ELR (cell line): ENCODE results near the gene GDF7.

Experiments used
- DNase-seq: peaks from one replicate; pipeline ENCODE4 v3.0.0-alpha.2; 2015; ENCODE audit warnings: low read depth

GDF7 gene

GRCh38 chr2:20666304-20667150 lies at the start of gene GDF7:
Gene GDF7 (plus strand): TSS chr2:20667144. CDS start chr2:20667240, 96 bp downstream.
- peak; percentile 27 for DNase-seq

DNA sequence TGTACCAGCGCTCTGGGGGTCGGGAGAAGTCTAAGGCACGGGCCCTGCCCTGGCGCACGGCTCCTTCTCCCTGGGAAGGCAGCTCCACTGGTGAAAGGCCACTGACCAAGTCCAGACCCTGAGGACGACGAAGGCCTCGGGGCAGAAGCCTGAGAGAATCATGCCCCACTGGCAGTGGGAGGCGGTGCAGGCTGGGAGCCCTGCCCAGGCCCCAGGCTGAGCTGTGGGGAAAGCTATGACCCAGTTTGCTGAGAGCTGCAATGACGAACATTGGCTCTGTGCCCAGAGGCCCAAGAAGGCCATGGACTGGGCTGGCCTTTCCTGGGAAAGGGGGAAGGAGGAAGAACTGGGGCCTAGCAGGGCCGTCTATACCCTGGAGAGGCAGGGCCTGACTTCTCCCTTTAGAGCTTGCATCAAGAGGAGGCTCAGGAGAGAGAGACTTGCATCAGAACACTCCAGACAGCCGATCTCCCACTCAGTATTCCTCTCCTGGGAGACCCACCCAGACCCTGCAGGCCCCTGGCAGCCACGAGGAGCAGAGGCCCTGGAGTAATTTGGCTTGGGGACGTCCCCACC lies 49.0 kb upstream of the GDF7 start:
- peak; percentile 98 for DNase-seq

DNA sequence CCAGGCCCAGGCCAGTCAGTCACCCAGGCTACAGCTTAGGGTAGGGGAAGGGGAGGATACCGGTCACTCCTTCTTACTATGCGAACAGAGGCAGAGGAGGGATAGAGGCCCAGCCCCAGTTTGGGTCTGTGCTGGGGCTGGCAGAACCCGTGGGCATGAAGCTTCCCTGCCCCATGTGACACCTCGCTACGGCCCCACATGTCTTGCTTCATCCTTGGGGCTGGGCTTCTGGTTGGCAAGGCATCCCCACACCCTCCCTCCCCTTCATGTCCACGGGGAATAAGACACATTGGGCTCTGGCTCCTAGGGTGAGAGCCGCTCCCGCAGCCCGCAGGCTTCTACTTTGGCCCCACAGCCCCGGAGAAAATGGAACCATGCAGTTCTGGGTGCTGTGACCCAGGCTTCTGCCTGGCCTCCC lies 48.5 kb upstream of the GDF7 start:
- DNase-seq: no peak

GRCh38 chr2:20618886-20619521 lies 47.9 kb upstream of the GDF7 start:
- no peak for DNase-seq

DNA sequence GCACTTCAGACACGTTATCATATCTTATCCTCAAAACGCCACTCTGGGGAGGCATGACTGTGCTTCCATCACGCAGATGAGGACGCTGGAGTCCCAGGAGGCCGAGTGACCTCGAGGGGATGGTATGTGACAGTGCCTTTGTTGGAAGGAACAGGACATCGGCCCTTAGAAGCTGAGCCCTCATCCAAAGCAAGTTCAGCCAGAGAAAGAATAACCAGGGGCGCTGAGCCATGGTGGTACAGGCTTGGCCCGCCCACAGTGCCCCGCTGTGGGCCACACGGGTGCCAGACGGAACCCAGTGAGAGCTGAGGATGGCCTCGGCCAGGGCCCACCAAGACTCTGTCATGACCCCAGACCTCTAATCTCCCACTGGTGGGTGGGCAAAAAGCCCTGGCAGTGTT lies 47.3 kb upstream of the GDF7 start:
- no peak for DNase-seq

DNA sequence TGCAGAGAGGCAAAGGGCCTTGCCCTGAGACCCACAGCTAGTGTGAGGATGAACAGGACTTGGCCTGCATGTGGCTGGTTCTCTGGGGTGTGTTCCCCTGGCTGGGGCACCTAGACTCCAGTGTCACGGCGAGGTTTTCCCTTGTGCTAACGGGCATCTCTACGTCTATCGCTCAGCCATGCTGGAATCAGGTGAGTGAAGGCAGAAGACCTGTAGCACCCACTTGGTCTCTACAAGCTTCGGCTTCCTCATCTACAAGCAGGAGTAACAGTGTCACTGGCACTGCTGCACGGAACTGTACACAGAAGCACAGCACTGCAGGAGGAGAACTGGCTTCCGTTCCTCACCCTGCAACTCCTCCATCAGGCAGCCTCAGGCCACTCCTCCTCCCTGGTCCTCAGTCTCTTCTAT lies 46.7 kb upstream of the GDF7 start:
- no peak for DNase-seq

GRCh38 chr2:20620696-20621365 lies 46.1 kb upstream of the GDF7 start:
- no peak for DNase-seq

GRCh38 chr2:20621366-20622295 lies 45.3 kb upstream of the GDF7 start:
- DNase-seq: no peak

DNA sequence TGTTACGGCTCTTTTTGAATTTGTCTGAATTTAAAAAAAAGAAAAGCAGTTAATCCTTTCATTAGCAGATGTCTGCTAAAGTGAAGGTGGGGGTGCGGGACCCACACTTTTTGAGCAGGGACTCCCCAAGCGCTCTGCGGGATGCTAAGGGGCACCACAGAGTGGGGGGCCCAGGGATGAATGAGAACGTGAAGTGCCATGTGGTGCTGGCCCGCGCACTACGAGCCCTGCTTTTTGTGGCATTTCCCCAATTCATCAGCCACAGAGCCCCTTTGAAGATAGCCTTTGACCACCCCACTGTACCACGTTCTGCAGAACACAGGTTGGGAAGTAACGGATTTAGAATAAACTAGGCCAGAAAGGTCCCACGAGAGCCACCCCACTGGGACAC lies 44.7 kb upstream of the GDF7 start:
- no peak for DNase-seq

DNA sequence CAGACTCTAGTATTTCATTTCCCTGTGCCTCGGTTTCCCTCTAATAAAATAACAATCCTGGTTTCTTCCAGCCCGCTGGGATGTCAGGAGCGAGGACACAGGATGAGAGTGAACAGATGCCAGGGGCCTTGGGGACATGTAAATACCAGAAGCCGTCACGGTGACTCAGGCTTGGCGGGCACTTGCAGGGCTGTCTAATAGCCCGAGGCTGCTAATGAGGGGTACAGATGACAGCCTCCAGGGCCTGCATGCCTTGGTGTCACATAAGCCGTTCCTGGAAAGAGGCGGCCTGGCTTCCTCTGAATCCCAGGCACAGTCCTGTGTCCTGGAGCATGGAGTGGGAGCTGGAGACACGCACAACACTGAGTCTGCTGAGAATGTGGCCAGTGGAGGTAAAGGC lies 44.2 kb upstream of the GDF7 start:
- no peak for DNase-seq

DNA sequence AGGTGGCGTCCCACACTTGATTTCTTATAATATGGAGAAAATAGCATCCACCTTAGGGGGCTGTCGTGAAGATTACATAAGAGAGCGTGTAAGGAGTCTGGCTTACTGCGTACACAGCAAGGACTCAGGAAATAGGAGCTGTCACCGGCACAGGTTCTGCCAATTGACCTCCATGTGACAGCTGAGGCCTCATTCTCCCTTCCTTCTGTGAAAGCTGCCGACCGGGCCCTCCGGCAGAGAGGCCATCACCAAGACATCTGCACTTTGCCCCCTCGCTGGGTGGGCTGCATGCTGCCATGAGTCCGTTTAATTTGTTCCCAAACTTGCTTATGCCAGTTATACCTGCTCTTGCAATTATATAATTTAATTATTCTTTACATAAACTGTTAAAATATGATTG lies 43.7 kb upstream of the GDF7 start:
- no peak for DNase-seq

- no peak for DNase-seq
These were observed 43.2 kb upstream of the GDF7 start for GRCh38 chr2:20623741-20624155.

DNA sequence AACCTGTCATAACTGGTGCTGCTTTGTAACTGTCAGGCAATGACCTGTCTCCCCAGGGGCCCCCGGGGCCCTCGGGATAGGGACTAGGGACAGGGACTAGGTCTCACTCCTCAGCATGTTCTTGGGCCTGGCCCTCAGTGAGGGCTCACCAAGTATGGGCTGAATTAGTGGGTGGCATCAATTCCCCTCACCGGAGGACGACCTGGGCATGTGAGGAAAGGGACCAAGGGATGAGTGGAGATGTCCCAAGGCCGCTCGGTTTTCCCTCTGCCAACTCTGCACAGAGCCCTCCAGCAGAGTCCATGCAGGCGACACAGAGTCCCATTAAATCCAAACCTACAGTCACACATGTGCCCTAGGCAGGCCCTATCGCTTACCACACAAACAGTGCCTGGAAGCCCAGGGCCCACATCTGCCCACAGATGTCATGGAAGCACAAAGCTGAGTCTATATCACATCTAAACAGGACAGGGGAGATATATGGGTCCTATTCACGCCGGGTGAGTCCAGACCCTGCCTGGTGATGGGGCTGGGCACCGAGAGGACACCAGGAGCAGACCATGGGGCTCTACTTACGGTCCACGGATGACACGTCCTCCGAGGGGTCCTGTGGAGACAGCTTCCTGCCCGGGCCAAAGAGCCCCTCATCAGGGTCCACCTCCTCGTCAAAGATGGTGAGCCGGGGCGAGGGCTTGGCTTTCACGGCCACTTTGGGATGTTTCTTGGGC lies 42.6 kb upstream of the GDF7 start:
- DNase-seq: no peak

DNA sequence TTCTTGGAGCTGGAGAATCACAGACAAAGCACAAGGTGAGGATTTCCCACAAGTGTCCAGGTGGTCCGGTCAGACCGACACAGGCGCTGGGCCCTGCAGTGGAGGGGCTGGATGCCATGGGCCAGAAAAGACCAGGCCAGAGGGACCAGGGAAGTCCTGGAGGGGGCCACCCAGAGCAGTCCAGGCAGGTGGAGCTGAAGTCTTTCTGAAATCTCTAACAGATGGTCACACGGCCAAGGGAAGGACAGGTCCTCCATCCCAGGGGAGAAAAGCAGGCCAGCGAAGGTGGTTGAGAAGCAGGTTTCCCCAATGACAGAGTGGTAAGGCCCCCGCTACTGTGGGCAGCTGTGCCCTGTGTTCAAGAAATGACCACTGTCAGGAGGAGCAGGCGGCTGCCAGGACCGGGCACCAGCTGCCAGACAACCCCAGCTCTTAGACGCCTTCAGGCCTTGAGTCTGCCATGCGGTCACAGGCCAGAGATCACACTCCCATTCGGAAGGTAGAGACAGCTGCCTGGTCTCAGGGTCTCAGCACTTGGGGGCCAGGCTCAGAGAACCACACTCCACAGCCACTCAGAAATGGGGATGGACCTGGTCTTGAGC lies 42.0 kb upstream of the GDF7 start:
- no peak for DNase-seq

DNA sequence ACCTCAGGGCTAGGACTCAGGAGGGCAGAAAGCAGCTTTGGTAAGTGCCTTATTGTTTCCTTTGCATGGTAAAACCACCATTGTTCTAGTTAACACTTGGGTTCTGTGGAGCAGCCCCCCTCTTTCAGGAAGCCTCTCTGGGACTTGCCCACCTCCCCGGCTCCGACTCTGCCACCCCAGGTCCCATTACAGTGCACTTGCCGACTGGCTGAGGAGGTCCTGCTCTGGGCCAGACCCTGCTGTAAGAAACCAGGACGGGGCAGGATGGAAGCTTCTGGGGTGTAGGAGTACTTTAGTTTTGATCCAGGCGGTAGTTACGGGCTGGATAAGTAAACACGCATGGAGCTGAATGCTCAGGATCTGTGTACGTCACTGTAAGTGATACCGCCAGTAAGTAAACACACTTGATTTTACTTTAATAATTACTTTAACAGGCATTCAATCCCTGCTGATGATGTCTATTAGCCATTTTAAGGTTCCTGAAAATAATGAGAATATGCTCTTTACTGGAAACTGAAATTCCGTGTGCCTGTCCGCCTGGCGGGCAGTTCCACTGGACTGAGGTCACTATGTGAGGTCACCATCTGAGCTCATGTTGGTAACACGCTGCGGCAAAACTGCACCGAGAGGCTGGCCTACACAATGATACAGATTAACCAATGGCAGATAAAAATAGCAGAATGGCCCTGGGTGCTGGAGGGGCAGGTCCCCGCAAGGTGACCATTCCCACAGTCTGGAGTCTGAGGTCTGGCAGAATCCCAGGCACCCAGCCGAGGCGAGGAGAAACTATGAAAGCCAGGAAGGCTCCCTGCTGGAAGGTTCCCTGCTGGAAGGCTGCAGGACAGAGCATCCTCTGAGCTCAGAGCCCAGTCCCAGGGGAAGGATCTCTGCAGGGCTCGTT lies 41.2 kb upstream of the GDF7 start:
- no peak for DNase-seq

- DNase-seq: no peak
These were observed 40.6 kb upstream of the GDF7 start for GRCh38 chr2:20626392-20626697.

GRCh38 chr2:20626698-20627513 lies 40.0 kb upstream of the GDF7 start:
- no peak for DNase-seq

DNA sequence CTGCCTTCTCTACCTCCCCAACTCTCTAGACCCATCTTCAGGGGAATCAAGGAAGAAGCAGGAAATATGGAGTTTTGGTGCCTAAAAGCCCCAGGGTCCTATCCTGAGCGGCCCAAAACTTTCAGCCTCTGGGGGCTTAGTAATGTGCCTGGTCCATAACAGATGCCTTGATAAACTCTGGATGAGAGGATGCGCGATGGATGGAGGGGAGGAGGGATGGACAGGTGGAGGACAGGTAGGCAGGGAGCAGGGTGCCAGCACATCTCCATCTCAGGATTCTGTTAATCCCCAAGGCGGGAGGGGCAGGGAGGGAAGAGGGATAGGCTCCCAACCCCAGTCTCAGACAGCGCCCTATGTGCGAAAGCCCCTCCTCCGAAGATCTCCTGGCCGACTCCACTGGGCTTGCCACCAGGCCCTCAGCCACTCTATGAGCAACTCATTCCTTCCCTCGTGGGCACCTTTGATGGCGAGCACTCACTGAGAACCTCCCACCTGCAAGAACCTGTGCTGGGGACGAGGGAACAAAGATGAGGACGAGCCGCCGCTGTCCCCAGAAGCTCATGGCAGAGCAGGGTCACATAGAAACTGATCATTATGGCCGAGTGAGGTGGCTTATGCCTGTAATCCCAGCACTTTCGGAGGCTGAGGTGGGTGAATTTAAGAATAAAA lies 39.1 kb upstream of the GDF7 start:
- DNase-seq: no peak
